Germinal center (tissue), 1 donor: ENCODE data around the gene FAM174C.
A peak's percentile ranks its signal among the peaks of the same experiment; 100 is the strongest.

Source experiments
- DNase-seq: peaks from one replicate; pipeline ENCODE4 v3.0.0; 2012; ENCODE audit warnings: mixed read lengths, low spot score

FAM174C gene

DNA sequence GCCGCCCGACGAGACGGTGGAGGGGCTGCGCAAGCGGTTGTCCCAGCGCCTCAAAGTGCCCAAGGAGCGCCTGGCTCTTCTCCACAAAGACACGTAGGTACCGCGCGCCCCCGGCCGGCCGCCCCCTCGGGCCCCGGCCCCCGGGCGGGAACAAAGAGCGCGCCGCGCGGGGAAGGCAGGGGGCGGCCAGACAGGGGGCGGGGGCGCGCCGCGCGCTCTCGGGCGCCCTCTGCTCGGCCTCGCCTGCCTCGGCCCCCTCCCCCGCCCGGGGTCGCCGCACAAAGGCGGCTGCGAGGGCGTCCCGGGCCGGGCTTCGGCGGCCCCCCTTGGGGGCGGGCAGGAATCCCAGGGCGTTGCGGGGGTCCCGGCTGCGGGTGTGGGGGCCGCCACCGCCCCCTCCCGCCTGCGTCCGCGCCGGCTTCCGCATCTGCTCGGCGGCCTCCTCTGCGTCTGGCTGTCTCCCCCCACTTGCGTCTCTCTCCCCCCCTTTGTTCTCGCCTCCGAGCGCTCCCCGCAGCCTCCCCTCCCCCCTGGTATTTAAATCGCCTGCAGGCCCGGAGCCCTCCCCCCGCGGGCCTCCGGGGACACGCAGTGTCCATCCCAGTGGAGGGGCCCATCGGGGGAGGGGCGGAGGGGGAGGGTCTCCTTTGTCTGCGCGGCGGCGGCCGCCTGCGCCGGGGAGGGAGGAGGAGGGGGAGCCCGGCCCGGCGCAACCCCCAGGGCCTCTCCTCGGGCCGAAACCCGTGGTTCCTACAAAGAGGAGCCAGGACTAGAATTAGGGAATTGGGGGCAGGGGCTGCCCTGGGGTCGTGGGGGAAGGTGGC lies 24.7 kb upstream of the FAM174C start:
- peak; percentile 57 for DNase-seq

DNA sequence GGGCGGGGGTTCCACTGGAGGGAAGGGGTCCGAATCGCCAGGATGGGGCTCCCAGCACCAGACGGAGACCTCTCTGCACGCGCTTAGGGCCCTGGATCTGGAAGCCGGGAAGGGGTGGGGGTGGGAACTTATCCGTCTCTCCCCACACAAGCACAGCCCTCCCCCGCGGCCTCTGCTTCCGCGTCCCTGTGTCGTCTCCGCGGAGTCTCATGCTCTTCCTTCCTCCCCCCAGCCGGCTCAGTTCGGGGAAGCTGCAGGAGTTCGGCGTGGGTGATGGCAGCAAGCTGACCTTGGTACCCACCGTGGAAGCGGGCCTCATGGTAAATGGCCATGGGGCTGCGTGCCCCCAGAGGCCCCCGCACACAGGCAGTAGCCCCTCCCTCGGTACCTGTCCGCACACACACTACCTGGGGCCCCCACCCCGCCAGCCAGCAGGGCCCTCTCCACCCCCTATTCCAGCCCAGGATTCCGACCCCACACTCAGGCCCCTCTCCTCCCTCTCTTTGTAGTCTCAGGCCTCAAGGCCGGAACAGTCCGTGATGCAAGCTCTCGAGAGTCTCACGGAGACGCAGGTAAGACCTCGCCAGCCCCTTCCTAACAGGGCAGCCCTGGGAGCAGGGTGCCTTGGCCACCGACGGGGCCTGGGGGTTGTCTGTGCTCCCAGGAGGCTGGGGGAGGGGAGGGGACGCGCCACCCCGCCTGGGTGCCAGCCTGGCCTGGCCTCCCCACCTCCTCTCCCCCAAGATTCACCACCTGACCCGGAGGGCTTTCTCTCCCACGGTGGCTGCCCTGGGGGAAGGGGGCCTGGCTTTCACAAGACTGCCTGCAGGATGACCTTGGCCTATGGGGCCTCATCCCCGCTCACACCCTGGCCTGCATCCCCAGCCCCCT lies 23.8 kb upstream of the FAM174C start:
- DNase-seq = peak; percentile 38

DNA sequence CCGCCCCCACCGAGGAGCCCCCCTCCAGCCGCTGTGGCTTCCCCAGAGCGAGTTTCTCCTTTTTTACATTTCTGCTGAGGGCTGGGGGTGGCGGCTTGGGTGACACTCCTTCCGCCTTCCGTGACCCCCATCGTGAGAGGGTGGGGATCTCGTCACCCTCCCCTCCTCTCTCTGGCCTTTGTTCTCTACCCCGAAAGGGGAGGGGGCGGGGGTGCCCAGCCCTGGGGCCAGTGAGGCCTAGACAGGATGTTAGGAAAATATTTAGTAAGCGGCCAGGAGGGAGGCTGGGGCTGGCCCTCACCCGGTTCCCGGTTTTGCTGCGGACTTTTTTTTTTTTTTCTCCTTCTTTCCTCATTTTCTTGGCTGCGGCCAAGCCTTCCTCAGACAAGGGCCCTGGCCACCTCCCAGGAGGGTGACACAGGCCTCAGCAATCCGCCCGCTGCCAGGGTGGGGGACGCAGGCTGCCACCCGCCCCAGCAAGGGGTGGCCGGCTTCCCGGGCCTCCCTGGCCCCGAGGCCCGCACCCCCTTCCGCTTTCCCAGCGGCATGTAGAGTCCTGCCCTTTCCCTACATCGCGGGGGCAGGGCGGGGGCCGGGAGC lies 23.0 kb upstream of the FAM174C start:
- peak; percentile 44 for DNase-seq

DNA sequence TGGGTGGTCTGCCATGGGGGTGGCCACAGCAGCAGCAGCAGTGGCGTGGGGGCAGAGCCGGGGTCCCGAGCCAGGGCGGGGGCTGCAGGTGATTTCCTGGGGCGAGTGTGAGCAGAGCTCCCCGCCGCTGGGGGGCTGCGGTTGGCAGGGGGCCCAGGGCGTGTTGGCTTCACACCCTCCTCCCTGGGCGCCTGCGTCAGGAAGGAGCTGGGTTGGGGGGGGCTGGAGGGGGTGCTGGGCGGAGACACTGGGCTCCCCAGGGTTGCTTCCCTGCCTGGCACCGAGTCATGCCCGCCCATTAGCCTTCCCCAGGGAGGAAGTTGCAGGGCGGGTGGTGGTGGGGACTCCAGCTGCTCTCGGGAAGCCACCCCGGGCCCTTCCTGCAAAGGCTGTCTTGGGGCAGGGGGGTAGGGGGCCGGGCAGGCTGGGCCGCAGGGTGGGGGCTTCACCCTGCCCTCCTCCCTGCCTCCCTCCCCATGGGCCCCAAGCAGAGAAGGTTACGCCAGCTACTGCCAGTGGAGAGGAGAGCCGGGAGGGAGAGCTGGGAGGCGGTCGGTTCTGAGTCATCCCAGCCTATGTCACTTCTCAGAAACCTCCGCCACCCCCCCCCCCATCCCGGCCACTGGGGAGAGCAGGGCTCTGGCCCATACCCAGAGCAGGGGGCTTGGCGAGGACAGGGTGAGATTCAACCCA lies 22.4 kb upstream of the FAM174C start:
- peak; percentile 76 for DNase-seq

DNA sequence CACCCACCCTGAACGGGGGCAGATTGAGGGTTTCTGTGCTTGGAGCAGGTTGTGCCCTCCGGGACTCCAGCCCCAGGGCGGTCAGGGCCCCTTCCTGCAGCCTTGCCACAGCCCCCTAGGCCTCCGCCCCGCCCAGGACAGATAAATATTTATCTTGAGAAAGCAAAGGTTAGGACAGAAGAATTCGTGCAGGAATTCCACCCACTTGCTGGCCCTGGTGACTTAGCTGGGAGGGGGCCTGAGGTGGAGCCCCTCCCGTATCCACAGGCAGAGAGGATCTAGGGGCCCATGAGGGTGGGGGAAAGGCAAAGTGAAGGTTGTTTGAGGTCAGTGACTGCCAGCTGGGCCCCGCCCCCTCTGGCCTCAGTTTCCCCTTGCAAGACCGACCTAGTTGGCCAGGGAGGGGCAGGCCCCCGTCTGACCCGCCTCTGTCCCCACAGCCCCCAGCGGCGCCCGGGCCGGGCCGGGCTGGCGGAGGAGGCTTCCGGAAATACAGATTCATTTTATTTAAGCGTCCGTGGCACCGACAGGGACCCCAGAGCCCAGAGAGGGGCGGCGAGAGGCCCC lies 21.7 kb upstream of the FAM174C start:
- DNase-seq = no peak

DNA sequence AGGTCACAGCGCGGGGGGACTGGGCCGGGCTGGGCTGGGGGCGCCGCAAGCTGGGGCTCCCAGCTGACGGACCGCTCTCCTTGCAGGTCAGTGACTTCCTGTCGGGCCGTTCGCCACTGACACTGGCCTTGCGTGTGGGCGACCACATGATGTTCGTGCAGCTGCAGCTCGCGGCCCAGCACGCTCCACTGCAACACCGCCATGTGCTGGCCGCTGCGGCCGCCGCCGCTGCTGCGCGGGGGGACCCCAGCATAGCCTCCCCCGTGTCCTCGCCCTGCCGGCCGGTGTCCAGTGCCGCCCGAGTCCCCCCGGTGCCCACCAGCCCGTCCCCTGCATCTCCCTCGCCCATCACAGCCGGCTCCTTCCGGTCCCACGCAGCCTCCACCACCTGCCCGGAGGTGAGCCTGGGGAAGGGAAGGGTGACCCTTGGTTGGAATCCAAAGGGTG lies 21.2 kb upstream of the FAM174C start:
- no peak for DNase-seq

DNA sequence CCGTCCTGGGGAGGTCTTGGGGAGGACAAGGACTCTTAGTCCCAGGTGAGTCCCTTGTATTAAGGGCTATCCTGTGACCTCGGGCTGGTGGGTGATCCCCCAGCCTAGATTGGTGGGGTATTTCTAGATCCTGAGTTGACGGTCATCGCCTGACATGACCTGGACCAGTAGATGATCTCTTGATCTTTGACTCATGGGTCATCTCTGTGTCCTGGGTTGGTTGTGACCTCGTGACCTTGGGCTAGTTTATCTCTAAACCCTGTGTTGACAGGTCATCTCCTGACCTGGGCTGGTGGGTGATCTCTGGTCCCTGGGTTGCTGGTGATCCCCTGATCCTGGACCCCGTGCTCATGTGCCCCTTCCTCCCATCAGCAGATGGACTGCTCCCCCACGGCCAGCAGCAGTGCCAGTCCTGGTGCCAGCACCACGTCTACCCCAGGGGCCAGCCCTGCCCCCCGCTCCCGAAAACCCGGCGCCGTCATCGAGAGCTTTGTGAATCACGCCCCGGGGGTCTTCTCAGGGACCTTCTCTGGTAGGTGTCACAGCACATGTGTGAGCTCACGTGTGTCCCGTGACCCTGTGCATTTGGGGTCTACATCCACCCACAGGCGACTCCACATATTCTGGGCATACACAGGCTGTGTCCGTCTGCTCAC lies 20.7 kb upstream of the FAM174C start:
- DNase-seq = no peak

DNA sequence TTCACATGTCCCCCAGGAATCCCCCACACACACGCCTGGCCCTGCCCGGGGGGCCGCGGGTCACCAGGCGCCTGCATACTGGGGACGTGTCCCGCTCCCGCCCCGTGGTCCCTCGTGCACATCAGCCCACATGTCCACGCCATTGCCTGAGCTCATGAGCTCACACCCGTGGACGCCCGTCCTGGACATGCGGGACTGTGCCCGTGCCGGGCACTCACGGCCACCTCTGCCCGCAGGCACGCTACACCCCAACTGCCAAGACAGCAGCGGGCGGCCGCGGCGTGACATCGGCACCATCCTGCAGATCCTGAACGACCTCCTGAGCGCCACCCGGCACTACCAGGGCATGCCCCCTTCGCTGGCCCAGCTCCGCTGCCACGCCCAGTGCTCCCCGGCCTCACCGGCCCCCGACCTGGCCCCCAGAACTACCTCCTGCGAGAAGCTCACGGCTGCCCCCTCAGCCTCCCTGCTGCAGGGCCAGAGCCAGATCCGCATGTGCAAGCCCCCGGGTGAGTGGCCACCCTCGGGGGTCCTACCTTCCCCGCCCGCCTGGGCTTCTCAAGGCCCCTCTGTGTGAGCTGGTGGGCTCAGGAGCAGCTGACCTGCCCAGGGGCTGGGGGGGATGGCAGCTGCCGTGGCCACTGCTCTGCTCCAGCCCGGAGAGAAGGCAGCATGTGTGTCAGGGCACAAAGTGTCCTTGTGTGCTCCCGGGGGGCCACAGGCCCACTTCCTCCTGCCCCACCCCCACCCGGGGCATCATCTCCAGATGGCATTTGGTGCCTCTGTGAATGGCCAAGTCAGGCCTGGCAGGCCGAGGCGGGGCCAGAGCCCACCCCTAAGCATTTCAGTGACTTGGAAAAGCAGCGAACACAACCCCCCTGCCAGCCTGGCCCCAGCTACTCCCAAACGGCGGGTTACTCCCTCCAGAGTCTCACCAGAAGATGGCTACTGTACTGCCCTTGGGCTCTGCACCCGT lies 19.9 kb upstream of the FAM174C start:
- no peak for DNase-seq

DNA sequence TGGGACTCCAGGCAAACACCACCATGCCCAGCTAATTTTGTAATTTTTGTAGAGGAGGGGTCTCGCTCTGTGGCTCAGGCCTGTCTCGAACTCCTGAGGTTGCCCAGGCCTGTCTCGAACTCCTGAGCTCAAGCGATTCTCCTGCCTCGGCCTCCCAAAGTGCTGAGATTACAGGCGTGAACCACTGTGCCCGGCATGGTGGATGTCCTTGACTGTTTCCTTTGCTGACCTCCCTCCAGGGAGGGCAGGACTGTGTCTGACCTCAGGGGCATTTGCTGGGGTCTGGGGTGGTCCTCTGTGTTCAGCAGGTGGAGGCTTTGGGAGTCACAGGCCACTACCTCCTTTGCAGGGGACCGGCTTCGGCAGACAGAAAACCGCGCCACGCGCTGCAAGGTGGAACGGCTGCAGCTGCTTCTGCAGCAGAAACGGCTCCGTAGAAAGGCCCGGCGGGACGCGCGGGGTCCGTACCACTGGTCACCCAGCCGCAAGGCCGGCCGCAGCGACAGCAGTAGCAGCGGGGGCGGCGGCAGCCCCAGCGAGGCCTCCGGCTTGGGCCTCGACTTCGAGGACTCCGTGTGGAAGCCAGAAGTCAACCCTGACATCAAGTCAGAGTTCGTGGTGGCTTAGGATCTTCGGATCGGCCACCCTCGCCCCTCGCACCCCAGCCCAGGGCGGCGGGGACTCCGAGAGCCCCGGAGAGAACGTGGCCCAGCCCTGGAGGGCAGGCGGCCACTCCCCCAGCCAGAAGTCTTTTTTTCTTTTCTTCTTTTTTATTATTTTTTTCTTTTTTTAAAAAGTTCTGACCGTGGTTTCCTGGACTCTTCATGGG lies 18.5 kb upstream of the FAM174C start:
- DNase-seq = no peak

DNA sequence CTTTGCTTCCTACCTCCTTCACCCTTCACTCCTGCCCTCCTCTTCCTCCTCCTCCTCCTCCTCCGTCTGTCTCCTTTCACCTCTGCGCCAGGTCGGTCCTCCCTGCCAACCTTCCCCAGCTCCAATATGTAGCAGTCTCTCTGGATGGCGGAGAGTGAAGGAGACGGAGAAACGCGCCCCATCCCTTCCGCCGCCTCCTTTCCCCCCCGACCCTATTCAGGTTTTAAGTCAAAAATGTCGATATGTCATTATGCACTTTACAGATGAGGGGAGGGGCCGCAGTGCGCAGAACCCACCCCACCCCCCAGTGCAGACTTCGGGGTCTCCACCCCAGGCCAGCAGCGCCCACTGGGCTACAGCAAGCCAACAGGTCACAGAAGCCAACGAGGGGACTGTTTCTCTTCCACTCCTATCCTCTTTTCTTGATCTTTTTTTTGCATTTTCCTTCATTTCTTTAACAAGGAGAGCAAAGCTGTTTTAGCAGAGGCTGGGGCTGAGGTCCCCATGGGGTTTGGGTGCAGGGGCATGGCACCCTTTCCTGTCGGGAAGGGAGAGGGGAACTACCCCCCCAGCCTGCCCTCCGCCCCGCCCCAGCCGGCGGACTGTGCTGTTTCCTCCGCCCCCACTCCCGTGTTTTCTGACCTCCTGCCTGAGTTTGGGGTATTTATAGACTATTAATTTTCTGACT lies 17.7 kb upstream of the FAM174C start:
- no peak for DNase-seq

DNA sequence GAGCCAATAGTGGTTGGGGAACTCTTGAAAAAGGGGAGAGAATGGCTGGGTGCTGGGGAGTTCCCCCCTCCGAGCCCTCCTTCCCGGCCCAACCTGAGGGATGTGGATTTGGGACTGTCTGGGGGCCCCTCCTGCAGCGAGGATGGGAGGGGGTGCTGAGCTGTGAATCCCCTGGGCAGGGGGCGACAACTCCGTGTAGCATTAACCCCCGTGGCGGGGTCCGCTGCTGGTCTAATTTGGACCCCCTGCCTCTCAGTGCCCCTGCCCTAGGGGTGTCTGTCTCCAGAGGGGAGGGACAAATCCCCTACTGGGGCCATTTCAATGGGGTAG lies 17.2 kb upstream of the FAM174C start:
- no peak for DNase-seq

DNA sequence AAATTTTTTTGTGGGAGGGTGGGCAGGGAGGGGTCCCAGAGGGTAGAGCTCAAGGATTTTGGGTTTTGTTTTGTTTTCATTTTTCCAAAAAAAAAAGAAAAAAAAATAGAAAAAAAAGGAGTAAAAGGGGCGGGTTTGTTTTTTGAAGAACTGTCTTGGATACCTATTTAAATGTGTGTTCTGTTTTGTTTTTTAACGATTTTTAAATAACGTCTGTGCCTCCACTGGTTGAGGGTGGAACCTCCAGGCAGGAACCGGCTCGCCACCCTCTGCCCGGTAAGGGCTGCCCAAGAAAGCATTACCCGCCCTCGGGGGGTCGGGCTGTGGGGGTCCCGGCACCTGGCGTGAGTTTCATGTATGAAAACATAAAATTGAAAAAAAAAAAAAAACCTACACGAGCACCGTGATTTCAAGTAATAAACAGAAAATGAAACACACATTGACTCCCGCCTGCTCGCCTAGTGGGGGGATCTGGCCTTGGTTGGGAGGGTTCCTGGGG lies 16.6 kb upstream of the FAM174C start:
- DNase-seq = no peak

DNA sequence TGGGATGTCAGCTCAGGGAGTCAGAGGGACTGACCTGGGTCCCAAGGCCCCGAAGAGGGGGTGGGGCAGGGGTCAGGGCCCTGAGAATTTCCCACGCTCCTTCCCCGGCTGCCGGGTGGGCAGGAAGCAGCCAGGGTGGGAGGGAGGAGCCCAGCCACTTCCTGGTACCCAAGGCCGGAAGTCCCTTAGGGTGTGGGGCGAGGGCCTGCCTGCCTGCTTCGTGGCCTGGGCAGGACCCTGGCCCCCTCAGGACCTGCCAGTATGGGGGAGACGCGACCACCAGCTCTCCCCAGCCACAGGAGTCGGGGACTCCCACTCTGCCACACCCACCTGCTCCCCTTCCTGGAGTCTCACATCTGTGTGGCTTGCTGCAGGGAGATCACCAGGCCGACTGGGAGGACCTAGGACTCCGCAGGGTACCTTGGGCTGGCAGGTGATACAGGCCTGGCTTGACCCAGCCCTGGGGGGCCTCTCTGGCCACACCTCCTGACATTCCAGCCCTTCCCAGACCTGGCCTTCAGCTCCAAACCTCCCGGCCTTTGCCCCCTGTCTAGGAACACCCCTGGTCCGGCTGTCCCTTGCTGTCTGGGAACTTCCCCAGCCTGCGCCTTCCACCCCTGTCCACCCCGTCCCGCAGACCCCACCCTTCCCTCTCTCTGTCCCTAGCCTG lies 16.0 kb upstream of the FAM174C start:
- DNase-seq = no peak

DNA sequence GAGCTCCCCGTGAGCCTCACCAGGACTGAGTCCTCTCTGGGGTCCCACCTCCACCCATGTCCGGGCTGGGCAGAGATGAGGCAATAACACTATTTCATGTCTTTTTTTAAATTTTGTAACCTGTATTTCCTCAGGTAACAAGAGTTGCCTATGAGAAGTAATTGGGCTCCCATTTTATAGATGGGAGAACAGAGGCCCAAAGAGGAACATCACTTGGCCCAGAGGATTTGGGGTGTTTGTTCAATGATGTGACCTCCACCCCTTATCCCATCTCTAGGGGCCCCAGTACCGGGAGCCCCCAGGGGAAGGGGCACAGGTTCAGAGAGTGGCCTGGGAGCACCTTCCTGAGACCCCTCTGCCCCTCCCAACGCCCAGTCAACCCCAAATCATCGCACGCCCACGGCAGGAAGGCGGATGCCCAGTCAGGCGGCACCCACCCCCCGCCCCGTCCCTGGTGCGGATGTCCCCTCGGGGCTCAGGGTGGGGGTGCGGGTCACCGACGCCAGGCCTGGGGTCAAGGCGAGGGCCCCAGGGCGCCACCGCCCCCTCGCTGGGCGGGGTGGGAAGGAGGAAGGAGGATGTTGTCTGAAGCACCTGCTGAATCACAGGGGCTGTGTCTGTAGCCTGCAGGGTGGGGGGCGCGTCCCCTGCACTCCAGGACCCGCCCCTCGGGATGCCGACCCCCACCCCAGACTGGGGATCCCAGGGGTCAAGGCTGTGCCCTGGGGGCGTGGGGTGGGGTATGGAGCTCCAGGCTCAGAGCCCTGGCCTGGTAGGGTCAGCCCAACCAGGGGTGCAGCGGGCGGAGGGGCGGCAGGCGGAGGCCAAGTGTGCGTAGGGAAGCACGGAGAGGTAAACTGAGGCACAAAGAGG lies 15.2 kb upstream of the FAM174C start:
- DNase-seq = no peak

DNA sequence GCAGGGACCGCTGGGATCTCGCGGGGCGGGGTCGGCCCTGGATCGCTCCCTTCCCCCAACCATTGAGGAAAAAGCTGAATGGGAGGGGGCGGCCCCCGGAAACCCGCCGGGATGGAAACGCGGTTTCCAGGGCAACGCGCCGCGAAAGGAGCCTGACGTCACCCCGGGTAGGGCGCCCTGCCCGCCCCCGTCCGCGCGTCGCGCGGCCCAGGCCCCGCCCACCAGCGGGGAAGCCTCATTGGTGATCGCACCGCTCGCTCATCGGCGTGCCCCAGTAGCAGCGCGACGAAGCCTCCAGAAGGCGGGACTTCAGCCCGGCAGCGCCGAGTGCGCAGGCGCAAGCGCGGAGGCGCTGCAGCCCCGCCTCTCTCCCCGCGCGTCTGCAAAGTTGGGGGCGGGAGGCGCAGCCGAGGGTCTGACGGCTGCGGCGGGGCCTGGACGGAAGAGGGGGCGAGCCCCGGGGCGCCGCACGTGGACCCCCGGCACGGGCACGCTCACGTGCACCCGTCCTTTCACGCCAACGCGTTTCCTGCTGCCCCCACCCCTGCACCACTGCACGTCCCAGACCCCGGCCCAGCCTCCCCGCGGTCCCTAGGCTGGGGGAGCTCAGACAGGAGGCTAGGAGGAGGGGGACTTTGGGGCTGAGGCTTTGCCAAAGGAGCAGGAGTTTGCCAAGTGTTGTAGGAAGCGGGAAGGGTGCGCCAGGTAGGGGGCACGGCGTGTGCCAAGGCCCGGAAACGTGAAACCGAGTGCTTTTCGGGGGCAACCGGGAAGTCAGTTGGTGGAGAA lies 14.4 kb upstream of the FAM174C start:
- peak; percentile 94 for DNase-seq

DNA sequence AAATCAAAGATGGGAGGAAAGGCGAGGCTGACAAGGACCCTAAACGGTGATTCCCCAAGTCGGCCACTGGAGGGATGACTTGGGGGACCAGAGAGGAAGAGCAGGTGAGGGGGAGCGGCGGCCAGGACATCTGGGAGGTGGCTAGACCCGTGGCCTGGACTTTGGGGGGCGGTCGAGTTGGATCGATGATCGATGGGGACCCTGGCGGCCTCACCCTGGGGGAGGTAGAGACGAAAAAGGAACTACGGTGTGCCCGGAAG lies 13.9 kb upstream of the FAM174C start:
- DNase-seq = no peak
